Medulla oblongata (tissue), 1 donor: Measurements from ENCODE around the gene DCDC2.
"Not testable (repeated sequence)": the region's sequence is repeated elsewhere in the genome, so short reads cannot be mapped to it uniquely, and the experiment has no call there.

Source experiments
- DNase-seq: peaks from one replicate; pipeline ENCODE4 v3.0.0-alpha.2; 2015; ENCODE audit errors: extremely low spot score

Gene DCDC2

GRCh38 chr6:24327756-24328155, 30.1 kb downstream of the DCDC2 start:
- DNase-seq: no peak

DNA sequence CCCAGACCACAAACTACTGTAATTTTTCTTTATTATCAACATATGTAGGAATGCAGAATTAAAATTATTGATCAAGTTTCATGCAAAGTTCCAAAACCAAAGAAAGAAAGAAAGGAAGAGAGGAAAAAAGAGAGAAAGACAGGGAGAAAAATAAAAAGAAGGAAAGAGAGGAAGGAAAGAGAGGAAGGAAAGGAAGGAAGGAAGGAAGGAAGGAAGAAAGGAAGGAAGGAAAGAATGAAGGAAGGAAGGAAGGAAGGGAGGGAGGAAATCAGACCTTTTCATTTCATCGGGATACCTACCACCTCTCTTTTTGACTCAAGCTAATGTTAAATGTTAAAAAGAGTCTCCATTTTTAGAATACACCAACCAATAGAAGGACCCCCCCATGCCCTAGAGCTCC, 31.9 kb downstream of the DCDC2 start:
- DNase-seq: no peak

GRCh38 chr6:24324617-24325016, 33.2 kb downstream of the DCDC2 start:
- no peak for DNase-seq

GRCh38 chr6:24323632-24324337, 34.1 kb downstream of the DCDC2 start:
- DNase-seq: no peak

GRCh38 chr6:24322924-24323323, 34.9 kb downstream of the DCDC2 start:
- DNase-seq: no peak

DNA sequence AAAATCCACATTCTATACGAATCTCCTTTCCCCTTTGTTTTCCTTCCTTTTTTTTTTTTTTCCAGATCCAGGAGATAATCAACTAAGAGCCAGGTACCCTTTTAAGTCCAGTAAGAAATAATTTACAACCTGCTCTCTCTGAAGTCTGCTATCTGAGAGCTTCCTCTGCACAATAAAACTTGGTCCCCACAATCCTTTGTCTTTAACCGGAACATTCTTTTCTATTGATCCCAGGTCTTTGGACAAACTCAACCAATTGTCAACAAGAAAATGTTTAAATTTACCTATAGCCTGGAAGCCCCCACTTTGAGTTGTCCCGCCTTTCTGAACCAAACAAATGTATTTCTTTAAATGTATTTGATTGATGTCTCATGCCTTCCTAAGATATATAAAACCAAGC, 35.4 kb downstream of the DCDC2 start:
- DNase-seq: not testable (repeated sequence)

DNA sequence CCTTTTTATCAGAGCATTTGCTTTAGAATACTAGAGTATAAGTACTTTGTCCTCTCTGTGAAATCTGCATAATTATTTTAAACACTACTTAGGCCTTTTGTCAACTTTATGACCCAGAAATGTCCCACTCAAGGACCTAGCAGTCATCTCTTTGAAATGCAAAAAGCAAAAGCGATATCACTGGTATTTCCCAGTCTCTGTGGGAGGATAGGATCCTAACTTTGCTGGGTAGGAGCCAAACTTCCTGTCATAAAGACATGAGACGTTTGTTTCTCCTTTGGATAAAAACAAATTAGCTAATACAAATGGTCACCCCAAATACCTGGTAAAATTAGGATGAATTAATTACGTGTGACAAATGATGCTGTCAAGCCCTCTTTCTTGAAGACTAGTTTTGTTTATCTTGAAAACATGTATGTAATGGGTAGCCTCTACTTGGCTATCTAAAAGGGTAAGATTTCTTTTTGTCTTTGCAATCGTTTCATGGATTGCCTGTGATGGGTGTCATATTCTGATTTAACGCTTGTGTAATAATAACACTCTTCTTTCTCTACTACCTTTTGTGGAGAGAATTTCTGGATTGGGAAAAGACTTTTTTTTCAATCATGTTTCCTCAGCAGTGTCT, 36.2 kb downstream of the DCDC2 start:
- no peak for DNase-seq

DNA sequence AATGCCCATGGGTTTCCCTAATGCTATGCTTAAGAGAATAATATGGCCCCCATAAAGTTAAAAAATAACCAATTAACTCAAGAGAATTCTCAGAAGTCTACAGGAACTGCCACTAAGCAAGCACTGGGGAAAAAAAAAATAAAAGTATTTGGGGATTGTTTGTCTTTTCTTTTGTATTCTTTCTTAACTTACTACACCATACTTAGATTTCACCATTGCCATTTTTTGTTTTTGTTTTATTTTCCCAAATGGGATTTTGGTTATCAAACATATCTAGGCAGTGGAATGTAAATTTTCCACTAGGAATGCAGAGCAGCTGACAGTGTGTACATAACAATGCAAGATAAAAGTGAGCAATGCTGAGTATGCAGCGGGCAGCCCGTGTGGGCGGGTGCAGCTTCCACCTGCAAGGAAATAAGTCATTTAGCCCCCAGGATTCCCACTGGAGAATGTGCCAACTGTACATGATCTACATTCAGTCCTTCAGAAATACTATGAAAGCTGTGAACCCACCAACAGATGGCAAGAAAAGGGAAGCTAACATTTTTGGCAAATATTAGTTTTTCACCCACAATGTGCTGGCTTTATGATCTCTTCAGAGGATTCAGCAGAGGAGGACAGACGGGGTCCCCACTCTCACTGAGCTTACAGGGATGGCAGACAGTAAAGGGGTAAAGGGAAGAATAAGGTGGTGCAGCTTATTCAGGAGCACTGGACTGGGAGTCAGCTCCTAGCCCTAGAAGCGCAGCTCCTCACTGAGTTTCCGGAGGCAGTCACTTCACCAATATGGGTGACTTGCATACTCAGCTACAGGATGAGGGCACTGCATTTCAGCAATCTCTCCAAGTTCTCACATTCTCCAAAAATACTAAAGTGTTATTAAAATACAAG, 44.4 kb downstream of the DCDC2 start:
- no peak for DNase-seq

GRCh38 chr6:24311775-24312174, 46.1 kb downstream of the DCDC2 start:
- not testable (repeated sequence) for DNase-seq

DNA sequence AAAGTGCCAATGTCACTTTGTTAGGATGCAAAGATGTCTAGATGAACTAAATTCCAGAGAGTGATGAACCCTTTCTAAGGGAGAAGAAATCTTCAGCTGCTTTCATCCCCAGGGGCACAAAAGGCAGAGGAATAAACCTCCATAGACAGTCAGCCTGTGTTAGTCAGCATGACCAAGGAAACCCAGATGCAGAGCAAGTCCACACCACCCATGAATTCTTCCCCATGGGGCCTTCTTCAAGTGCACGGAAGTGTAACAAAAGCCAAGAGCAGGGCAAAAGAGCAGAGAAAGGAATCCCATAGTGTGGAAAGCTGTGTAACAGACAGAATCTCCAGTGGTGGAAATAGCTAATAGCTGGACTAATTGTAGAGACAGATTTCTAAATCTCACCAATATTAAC, 50.0 kb downstream of the DCDC2 start:
- DNase-seq: no peak

DNA sequence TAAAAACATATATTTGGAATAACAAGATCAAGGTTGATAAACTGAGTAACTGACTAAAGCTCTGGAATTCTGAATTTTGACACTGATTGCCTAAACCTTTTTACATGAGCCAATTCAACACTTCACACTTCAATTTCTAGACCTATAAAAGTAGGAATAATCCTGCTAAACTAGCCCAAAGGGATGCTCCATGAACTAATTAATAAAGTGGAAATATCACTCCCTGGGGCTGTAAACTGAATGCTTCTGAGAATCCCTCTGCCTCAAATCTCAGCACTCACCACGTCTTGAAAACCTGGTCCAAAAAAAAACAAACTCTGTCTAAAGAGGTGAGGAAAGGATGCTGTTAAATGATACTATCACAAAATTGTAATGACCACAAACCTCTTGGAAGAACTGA, 50.9 kb downstream of the DCDC2 start:
- DNase-seq: no peak

GRCh38 chr6:24306038-24306437, 51.8 kb downstream of the DCDC2 start:
- DNase-seq: no peak

DNA sequence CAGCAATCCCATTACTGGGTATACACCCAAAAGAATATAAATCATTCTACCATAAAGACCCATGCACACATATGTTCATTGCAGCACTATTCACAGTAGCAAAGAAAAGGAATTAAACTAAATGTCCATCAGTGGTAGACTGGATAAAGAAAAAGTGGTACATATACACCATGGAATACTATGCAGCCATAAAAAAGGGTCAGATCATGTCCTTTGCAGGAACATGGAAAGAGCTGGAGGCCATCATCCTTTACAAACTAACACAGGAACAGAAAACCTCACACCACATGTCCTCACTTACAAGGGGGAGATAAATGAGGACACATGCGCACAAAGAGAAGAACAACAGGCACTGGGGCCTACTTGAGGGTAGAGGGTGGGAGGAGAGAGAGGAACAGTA, 60.9 kb downstream of the DCDC2 start:
- no peak for DNase-seq

DNA sequence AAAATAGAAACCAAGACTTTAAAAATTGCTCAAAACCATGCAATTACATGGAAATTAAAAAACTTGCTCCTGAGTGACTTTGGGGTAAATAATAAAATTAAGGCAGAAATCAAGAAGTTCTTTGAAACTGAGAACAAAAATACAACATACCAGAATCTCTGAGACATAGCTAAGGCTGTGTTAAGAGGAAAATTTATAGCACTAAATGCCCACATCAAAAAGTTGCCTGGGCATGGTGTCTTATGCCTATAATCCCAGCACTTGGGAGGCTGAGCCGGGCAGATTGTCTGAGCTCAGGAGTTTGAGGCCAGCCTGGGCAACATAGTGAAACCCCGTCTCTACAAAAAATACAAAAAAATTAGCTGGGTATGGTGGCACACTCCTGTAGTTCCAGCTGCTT, 64.0 kb downstream of the DCDC2 start:
- not testable (repeated sequence) for DNase-seq

DNA sequence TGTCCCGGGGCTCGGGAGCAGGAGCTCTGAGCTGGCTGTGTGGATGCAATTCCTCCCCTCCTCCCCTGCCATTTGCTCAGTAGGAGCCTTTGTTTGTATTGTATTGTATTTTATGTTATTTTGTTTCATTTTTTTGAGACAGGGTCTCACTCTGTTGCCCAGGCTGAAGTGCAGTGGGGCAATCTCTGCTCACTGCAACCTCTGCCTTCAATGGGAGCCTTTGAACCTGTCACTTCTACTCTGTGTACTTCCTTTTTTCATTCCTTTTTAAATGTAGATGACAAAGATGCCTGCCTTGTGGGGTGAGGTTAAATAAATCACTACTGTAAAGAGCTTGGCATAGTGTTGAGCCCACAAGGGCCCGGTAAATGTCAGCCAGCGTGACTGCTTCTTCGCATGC, 70.6 kb downstream of the DCDC2 start:
- no peak for DNase-seq

DNA sequence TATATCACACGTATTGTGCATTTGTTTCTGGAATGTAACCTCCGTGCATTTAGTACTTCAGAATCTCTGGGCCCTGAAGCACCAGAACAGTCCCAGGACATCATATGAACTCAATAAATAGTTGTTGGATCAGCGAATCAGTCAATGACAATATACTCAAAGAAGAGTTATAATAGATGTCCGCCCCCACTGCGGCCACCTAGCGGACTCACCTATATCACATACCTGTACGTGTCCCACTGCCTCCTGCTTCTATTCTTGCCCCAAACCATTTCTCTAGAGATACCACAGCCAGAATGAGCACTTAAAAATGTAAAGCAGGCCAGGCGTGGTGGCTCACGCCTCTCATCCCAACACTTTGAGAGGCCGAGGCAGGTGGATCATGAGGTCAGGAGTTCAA, 73.9 kb downstream of the DCDC2 start:
- DNase-seq: no peak

- DNase-seq: peak; percentile 79
These were observed 74.5 kb downstream of the DCDC2 start for GRCh38 chr6:24283043-24283985.

DNA sequence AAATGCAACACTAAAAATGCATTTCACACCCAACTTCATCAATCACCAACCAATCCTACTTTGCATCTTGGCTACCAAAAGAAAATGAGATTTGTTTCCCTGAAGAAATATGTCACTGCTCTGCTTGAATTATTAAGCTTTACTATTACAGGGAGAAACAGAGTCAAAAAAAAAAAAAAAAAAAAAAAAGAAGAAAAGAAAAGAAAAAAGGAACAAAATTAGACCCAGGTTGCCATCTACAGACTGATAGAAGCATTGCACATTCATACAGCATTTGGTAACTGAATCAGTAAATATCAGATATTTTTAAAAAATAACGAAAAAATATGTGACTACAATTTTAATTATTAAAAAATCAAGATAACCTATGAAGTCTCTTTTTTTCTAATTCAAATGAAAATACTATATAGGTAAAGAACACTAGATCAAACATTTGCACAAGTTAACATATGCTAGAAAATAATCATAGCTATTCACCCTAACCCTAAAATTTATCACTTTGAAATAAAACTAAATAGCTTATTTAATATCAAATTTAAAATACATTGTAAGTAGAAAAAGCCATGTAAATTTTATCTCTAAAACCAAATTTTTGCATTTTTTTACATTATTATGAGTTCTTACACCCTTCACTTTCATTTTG, 83.3 kb downstream of the DCDC2 start:
- no peak for DNase-seq

- no peak for DNase-seq
These were observed 84.6 kb downstream of the DCDC2 start for GRCh38 chr6:24273096-24273870.

GRCh38 chr6:24272553-24272952, 85.3 kb downstream of the DCDC2 start:
- no peak for DNase-seq
